K562 (cell line): ENCODE measurements around the gene CHST14. TPM values are rescaled to one million over a fixed set of nuclear protein-coding genes. Genes with fewer than 3 reads are reported as not detected.

Source experiments
- ATF6 ChIP-seq: sonication (generic); formaldehyde crosslinking; IDR thresholded peaks from 2 replicates; pipeline ENCODE4 v1.4.0; 2020; ENCODE audit warnings: mild to moderate bottlenecking, missing genetic modification reagents
- DACH1 ChIP-seq: fragments of 450-650 bp; IDR thresholded peaks from 2 replicates; pipeline ENCODE4 v1.6.1; 2018; ENCODE audit not compliant: partially characterized antibody
- E2F1 ChIP-seq: sonication (generic); formaldehyde crosslinking; IDR thresholded peaks from 2 replicates; pipeline ENCODE4 v1.8.1; 2023; ENCODE audit warnings: mild to moderate bottlenecking, missing genetic modification reagents, moderate library complexity
- KHSRP ChIP-seq: fragments of 450-650 bp; IDR thresholded peaks from 2 replicates; pipeline ENCODE4 v1.6.1; 2017
- MBD1 ChIP-seq: fragments of 250-450 bp; sonication (Bioruptor Pico); IDR thresholded peaks from 2 replicates; pipeline ENCODE4 v1.8.0; 2022; ENCODE audit warnings: inconsistent platforms
- MEIS2 ChIP-seq: fragments of 450-650 bp; IDR thresholded peaks from 2 replicates; pipeline ENCODE4 v1.6.1; 2014; ENCODE audit warnings: mild to moderate bottlenecking; ENCODE audit not compliant: partially characterized antibody
- NBN ChIP-seq: fragments of 450-650 bp; IDR thresholded peaks from 2 replicates; pipeline ENCODE4 v1.6.1; 2016; ENCODE audit warnings: low read depth, mild to moderate bottlenecking
- PCBP2 ChIP-seq: fragments of 200-400 bp; formaldehyde crosslinking; IDR thresholded peaks from 2 replicates; pipeline ENCODE4 v1.6.1; 2018; ENCODE audit warnings: low read length, low read depth, mild to moderate bottlenecking, moderate library complexity; ENCODE audit not compliant: poor library complexity, severe bottlenecking
- SNRNP70 ChIP-seq: fragments of 200-400 bp; formaldehyde crosslinking; optimal IDR thresholded peaks from 2 replicates; pipeline ENCODE3; 2017; ENCODE audit warnings: low read depth, low read length
- SREBF1 ChIP-seq: fragments of 150-350 bp; IDR thresholded peaks from 2 replicates; pipeline ENCODE4 v1.6.1; 2014; ENCODE audit warnings: antibody characterized with exemption, low read depth, low read length, borderline replicate concordance
- TAF15 ChIP-seq: fragments of 200-400 bp; formaldehyde crosslinking; IDR thresholded peaks from 2 replicates; pipeline ENCODE4 v1.6.1; 2017; ENCODE audit warnings: mild to moderate bottlenecking, low read depth, low read length, moderate library complexity
- U2AF1 ChIP-seq: fragments of 200-400 bp; formaldehyde crosslinking; optimal IDR thresholded peaks from 2 replicates; pipeline ENCODE3; 2017; ENCODE audit warnings: mild to moderate bottlenecking, low read depth, low read length, moderate library complexity
- U2AF2 ChIP-seq: fragments of 200-400 bp; formaldehyde crosslinking; optimal IDR thresholded peaks from 2 replicates; pipeline ENCODE3; 2017; ENCODE audit warnings: low read depth, mild to moderate bottlenecking, low read length
- ZBTB2 ChIP-seq: fragments of 450-650 bp; IDR thresholded peaks from 2 replicates; pipeline ENCODE4 v1.6.1; 2016; ENCODE audit warnings: antibody characterized with exemption
- ZBTB34 ChIP-seq: fragments of 250-450 bp; sonication (Bioruptor Pico); IDR thresholded peaks from 2 replicates; pipeline ENCODE4 v1.8.0; 2021; ENCODE audit warnings: mild to moderate bottlenecking, moderate library complexity
- ZFPM2 ChIP-seq: fragments of 250-450 bp; sonication (Bioruptor Pico); IDR thresholded peaks from 2 replicates; pipeline ENCODE4 v1.5.1; 2022; ENCODE audit warnings: mild to moderate bottlenecking
- ZNF143 ChIP-seq: sonication (generic); formaldehyde crosslinking; IDR thresholded peaks from 2 replicates; pipeline ENCODE4 v1.9.0; 2022; ENCODE audit warnings: mild to moderate bottlenecking, missing genetic modification reagents
- ZNF277 ChIP-seq: fragments of 250-450 bp; sonication (Bioruptor Pico); IDR thresholded peaks from 2 replicates; pipeline ENCODE4 v1.8.0; 2022; ENCODE audit warnings: inconsistent platforms, mild to moderate bottlenecking, moderate library complexity, borderline replicate concordance
- ZNF384 ChIP-seq: IDR thresholded peaks from 2 replicates; pipeline ENCODE4 v1.6.1; 2012; ENCODE audit warnings: low read depth, low read length, improper control_type of control experiment
- ZNF551 ChIP-seq: fragments of 250-450 bp; sonication (Bioruptor Pico); IDR thresholded peaks from 2 replicates; pipeline ENCODE4 v1.5.0; 2021; ENCODE audit warnings: mild to moderate bottlenecking, moderate library complexity
- ZNF717 ChIP-seq: fragments of 250-450 bp; sonication (Bioruptor Pico); IDR thresholded peaks from 2 replicates; pipeline ENCODE4 v1.5.0; 2021
- polyA plus RNA-seq, 8 experiments: library from polyadenylated mRNA; depleted of rRNA in 4 of 8; stranded (reverse) in 5 of 8; unstranded in 3 of 8; fragments of >200 nt; fragmentation: Nextera tagmentation in 2 of 8; fragmentation: Illumina TruSeq in 1 of 8; extraction: Ambion mirVana in 2 of 8; extraction: Trizol in 1 of 8; gene quantifications; 2 replicates each; pipeline versions ENCODE4 v1.2.1 to v1.2.3, GENCODE V29; 2011 to 2014; ENCODE audit warnings: inconsistent platforms in 1 of 8, missing spikeins in 1 of 8
- total RNA-seq, 7 experiments: library from RNA; depleted of rRNA in 6 of 7; stranded (reverse); fragments of >200 nt in 6 of 7; fragmentation: Illumina TruSeq in 2 of 7; extraction: Trizol in 2 of 7; gene quantifications; 2 replicates each; pipeline versions ENCODE4 v1.2.1 to v1.2.3, GENCODE V29; 2011 to 2021; ENCODE audit warnings: low replicate concordance in 1 of 7

The CHST14 gene
- total and polyA plus RNA-seq, 9 of the 15 experiments (the other 6 are each of a cell fraction or from before 2014, with no cell fraction given), result 1.6 to 12.1 (median 4.5) TPM

- no peak for TF ChIP-seq SREBF1
- no peak for TF ChIP-seq ZNF143
- peak; percentile 98 for TF ChIP-seq MEIS2
- no peak for TF ChIP-seq ZBTB34
- TF ChIP-seq TAF15, result no peak
- TF ChIP-seq ZBTB2, result no peak
- TF ChIP-seq SNRNP70, result no peak
- TF ChIP-seq ZNF717, result no peak
- no peak for TF ChIP-seq MBD1 (CRISPR knock-in tag)
- no peak for TF ChIP-seq U2AF2
- no peak for TF ChIP-seq ATF6 (CRISPR knock-in tag)
- no peak for TF ChIP-seq ZNF384
- TF ChIP-seq KHSRP, result no peak
- TF ChIP-seq U2AF1, result no peak
- TF ChIP-seq DACH1, result no peak
- no peak for TF ChIP-seq ZFPM2 (CRISPR knock-in tag)
- no peak for TF ChIP-seq E2F1 (CRISPR knock-in tag)
- no peak for TF ChIP-seq PCBP2
- 0 out of 2 replicates have a peak, but pooled peaks have one; percentile 60 for TF ChIP-seq NBN
- TF ChIP-seq ZNF277 (CRISPR knock-in tag), result no peak
- TF ChIP-seq ZNF551 (CRISPR knock-in tag), result no peak
Measured at GRCh38 chr15:40430271-40430805, 40.4 kb upstream of the CHST14 start (continued).
